ENCODE results near the gene PEAK1.

- TF ChIP-seq JUNB (IDR thresholded peaks at IDR 0.05) (no peak), EZH2 (IDR thresholded peaks at IDR 0.05; ENCODE audit: borderline replicate concordance, control insufficient read depth, low read depth, low read length) (no peak), EP300 (IDR thresholded peaks at IDR 0.05; ENCODE audit: borderline replicate concordance in 1 of 2, control insufficient read depth in 1 of 2, low read depth in 2 of 2, low read length in 2 of 2) (no peak), CREB1 (IDR thresholded peaks at IDR 0.05; ENCODE audit: low read depth) (no peak), CTCF (IDR thresholded peaks at IDR 0.05 in 2 of 3, conservative IDR thresholded peaks at IDR 0.05 in 1 of 3; ENCODE audit: control insufficient read depth in 2 of 3, extremely low read depth in 1 of 3, insufficient read depth in 1 of 3, low read depth in 3 of 3, low read length in 3 of 3) (no peak), MTA2 (IDR thresholded peaks at IDR 0.05; ENCODE audit: low read depth) (no peak), EGR1 (IDR thresholded peaks at IDR 0.05; ENCODE audit: borderline replicate concordance in 1 of 2, low read depth in 2 of 2, low read length in 2 of 2) (no peak), E2F8 (IDR thresholded peaks at IDR 0.05; ENCODE audit: low read depth, partially characterized antibody) (no peak)
- TF ChIP-seq, protein P1, sequence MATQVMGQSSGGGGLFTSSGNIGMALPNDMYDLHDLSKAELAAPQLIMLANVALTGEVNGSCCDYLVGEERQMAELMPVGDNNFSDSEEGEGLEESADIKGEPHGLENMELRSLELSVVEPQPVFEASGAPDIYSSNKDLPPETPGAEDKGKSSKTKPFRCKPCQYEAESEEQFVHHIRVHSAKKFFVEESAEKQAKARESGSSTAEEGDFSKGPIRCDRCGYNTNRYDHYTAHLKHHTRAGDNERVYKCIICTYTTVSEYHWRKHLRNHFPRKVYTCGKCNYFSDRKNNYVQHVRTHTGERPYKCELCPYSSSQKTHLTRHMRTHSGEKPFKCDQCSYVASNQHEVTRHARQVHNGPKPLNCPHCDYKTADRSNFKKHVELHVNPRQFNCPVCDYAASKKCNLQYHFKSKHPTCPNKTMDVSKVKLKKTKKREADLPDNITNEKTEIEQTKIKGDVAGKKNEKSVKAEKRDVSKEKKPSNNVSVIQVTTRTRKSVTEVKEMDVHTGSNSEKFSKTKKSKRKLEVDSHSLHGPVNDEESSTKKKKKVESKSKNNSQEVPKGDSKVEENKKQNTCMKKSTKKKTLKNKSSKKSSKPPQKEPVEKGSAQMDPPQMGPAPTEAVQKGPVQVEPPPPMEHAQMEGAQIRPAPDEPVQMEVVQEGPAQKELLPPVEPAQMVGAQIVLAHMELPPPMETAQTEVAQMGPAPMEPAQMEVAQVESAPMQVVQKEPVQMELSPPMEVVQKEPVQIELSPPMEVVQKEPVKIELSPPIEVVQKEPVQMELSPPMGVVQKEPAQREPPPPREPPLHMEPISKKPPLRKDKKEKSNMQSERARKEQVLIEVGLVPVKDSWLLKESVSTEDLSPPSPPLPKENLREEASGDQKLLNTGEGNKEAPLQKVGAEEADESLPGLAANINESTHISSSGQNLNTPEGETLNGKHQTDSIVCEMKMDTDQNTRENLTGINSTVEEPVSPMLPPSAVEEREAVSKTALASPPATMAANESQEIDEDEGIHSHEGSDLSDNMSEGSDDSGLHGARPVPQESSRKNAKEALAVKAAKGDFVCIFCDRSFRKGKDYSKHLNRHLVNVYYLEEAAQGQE (IDR thresholded peaks at IDR 0.05; ENCODE audit: low read depth, low read length), result no peak
Measured at GRCh38 chr15:77071305-77072223, 348.3 kb downstream of the PEAK1 start.

Data from GM12878 (cell line).